Chondrocyte (in vitro differentiated cells): ENCODE results near the gene CIAO2A. TPM values are rescaled to one million over a fixed set of nuclear protein-coding genes. Genes with fewer than 3 reads are reported as not detected.

Source experiments
- DNase-seq: peaks from one replicate; pipeline ENCODE4 v3.0.0; 2021; ENCODE audit warnings: mixed read lengths, low spot score
- H3K27ac Mint-ChIP-seq: one replicate; pipeline ENCODE4 v1.8.0; 2021; ENCODE audit warnings: mild to moderate bottlenecking, moderate library complexity, mixed read lengths; ENCODE audit not compliant: unreplicated experiment
- H3K27me3 Mint-ChIP-seq: 2 replicates; pipeline ENCODE4 v1.8.0; 2021; ENCODE audit warnings: low read depth, mixed read lengths
- H3K36me3 Mint-ChIP-seq: 2 replicates; pipeline ENCODE4 v1.8.0; 2021; ENCODE audit warnings: low read depth, mixed read lengths
- H3K4me1 Mint-ChIP-seq: 2 replicates; pipeline ENCODE4 v1.8.0; 2021; ENCODE audit warnings: low read depth, mild to moderate bottlenecking, mixed read lengths
- H3K4me3 Mint-ChIP-seq: one replicate; pipeline ENCODE4 v1.8.0; 2021; ENCODE audit warnings: mild to moderate bottlenecking, moderate library complexity, mixed read lengths; ENCODE audit not compliant: unreplicated experiment
- H3K9me3 Mint-ChIP-seq: 2 replicates; pipeline ENCODE4 v1.8.0; 2021; ENCODE audit warnings: low read depth, mixed read lengths
- total RNA-seq: library from RNA; stranded (reverse); gene quantifications from 3 replicates; pipeline ENCODE4 v1.2.1, GENCODE V29; 2021
- TF ChIP-seq, protein P1 (sequence below): fragments of 200-600 bp; sonication (generic); IDR thresholded peaks from 2 replicates; pipeline ENCODE4 v1.5.0; 2021; ENCODE audit warnings: antibody characterized with exemption, mild to moderate bottlenecking, moderate library complexity

Gene CIAO2A
- total RNA-seq, 1 donor from 2014 or later = 26.3 TPM

DNA sequence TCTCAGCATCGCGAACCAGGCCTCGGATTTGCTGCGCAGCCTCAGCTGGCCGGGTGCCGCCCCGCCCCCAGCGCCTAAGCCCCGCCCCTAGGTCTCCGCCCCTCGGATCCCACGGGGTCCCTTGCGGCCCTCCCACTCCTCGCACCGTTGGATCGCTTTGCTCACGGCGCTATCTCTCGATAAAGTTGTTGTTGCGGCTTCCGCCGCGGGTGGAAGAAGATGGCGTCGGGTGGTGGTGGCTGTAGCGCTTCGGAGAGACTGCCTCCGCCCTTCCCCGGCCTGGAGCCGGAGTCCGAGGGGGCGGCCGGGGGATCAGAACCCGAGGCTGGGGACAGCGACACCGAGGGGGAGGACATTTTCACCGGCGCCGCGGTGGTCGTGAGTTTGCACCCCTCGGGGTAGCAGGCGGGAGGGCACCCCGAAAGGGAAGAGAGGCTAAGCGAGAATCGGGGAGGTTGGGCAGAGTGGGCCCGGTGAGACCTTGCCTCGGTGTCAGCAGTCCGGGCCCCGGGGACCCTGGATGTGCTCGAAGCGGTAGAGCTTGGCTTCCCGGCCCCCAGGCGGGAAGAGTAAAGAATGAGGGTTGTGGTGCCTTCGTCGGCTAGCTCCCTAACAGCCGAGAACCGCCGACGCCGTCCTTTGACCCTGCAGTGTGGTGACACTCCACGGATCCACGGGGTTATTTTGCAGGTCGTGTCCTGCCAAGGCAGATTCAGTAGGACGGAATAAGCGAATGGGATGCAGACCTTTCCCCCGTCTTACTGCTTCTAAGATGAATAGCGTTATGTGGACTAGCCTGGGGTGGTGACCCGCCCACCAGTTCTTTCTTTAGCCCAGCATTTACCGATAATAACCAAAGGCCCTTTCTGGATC, 2.4 kb upstream of the CIAO2A start, which contains the start of gene SNX1:
TSS of gene SNX1 (plus strand) at position 188 of the 873 bp plus-strand sequence. CDS start at position 220, 32 bp downstream.
- Mint-ChIP-seq H3K4me3 (peak within 1 kb of the TSS; percentile 93), H3K36me3 (no peaks in the 10 kb centered on the region), H3K9me3 (no peaks in the 10 kb centered on the region), H3K27me3 (no peaks in the 10 kb centered on the region), H3K4me1 (peaks cover 52% of the 10 kb centered on the region), H3K27ac (peak within 1 kb of the TSS; percentile 98)
- TF ChIP-seq, protein P1, sequence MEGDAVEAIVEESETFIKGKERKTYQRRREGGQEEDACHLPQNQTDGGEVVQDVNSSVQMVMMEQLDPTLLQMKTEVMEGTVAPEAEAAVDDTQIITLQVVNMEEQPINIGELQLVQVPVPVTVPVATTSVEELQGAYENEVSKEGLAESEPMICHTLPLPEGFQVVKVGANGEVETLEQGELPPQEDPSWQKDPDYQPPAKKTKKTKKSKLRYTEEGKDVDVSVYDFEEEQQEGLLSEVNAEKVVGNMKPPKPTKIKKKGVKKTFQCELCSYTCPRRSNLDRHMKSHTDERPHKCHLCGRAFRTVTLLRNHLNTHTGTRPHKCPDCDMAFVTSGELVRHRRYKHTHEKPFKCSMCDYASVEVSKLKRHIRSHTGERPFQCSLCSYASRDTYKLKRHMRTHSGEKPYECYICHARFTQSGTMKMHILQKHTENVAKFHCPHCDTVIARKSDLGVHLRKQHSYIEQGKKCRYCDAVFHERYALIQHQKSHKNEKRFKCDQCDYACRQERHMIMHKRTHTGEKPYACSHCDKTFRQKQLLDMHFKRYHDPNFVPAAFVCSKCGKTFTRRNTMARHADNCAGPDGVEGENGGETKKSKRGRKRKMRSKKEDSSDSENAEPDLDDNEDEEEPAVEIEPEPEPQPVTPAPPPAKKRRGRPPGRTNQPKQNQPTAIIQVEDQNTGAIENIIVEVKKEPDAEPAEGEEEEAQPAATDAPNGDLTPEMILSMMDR = no peak
- peak; percentile 96 for DNase-seq

DNA sequence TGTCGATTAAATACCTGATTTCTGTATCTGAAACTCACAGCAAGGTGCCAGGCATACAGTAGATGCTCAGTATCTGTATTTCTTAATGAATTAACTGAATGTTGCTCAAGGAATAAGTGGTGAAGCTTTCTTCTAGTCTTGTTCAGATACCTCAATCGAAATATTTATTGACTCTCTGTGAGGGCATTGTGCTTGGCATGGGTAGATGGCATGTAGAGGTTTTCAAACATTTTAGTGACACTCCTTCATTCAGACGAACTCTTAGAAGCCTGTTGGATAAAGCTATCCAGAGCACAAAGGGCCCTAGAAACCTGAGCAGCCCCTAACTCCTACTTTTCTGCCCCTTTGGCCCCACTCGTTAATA, 1.8 kb upstream of the CIAO2A start:
- TF ChIP-seq, protein P1 = no peak

DNA sequence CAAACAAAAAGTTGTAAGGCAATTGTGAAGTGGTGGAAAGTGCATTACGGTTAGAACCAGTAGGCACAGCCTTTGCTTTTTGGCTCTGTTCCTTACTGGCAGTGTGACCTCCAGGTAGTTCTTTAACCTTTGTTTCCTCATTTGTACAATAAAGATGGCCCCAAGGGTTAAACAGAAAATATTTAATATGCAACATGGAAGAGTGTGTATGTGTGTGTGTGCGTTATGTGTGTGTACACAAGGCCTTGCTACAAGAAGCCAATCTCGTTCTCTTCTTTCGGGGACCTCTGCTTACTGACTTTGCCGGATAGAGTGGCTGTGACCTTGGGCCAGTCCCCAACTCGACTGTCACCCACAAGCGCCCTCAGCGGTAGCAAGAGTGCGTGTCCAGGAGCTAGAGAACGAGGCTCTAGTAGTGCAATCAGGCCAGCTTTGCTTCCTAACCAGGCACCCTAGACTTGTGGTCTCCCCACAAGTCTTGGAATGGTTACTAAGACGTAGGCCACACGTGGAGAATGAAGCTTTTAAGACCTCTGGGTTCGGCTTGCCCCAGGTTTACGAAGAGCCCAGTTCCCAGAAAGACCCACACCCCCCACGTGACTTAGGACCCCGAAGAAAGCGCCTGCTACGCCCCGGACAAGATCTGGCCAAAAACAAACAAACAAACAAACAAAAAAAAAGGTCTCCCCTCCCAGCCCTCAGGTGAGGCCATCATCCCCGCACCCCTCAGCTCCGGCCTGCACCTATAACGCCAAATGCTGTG, 593 bp downstream of the CIAO2A start:
- Mint-ChIP-seq H3K27ac (peak overlapping the region; percentile 96), H3K4me1 (peaks cover 61% of the 10 kb centered on the region)
- DNase-seq = no peak

More for the DNA sequence above, 1.8 kb upstream of the CIAO2A start:
- peak overlapping the region; percentile 98 for H3K27ac Mint-ChIP-seq
- peaks cover 57% of the 10 kb centered on the region for H3K4me1 Mint-ChIP-seq
- DNase-seq = no peak
- peak overlapping the region; percentile 93 for H3K4me3 Mint-ChIP-seq
- H3K27me3 Mint-ChIP-seq = no peaks in the 10 kb centered on the region
- no peaks in the 10 kb centered on the region for H3K36me3 Mint-ChIP-seq
- H3K9me3 Mint-ChIP-seq = no peaks in the 10 kb centered on the region

DNA sequence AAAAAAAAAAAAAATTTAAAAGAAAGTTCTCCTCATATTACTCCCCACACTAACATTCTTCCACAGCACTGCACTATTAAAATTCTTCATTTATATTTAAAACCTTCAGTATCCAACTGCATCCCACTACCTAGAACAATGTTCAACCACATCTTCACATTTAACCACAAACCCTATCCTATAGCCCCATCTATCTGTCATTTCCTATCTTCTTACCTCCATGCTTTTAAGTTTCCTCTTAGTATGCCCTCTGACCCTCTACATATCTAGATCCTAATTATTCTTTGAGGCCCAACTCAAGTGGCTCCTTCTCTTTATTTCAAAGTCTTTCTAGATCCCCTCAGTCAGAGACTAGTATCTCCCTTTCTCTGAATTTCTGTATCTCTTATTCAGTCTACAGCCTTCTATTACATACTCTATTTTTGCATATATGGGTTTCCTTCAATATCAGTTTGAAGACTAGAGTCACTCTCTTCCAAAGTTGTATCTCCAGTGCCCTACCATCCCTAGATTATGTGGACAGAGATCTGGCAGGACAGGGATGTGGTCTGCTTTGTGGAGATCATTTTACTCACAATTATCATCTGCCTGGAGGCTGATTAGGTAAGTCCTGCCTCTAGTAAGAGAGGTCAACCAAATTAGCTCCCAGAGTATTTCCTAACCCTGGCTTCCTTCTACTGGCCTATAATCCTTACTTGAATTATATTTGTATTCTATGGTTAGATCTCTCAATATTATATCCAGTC, 1.4 kb downstream of the CIAO2A start:
- Mint-ChIP-seq H3K36me3 (peaks cover 7% of the 10 kb centered on the region), H3K27ac (peak overlapping the region; percentile 96), H3K27me3 (no peaks in the 10 kb centered on the region), H3K4me3 (peak overlapping the region; percentile 97), H3K4me1 (peaks cover 53% of the 10 kb centered on the region), H3K9me3 (no peaks in the 10 kb centered on the region)
- TF ChIP-seq, protein P1 = peak; percentile 50
- no peak for DNase-seq

More for the DNA sequence above, 593 bp downstream of the CIAO2A start:
- no peaks in the 10 kb centered on the region for H3K9me3 Mint-ChIP-seq
- H3K36me3 Mint-ChIP-seq = peaks cover 4% of the 10 kb centered on the region
- no peaks in the 10 kb centered on the region for H3K27me3 Mint-ChIP-seq
- TF ChIP-seq, protein P1 = no peak
- peak overlapping the region; percentile 97 for H3K4me3 Mint-ChIP-seq
